Limb (tissue), 2 donors: ENCODE data around the gene SEMA5B.

Source experiments
- DNase-seq, 2 donors: peaks; one replicate each; pipeline ENCODE4 v3.0.0-alpha.2; 2016; ENCODE audit errors: extremely low spot score in 2 of 2

SEMA5B gene

DNA sequence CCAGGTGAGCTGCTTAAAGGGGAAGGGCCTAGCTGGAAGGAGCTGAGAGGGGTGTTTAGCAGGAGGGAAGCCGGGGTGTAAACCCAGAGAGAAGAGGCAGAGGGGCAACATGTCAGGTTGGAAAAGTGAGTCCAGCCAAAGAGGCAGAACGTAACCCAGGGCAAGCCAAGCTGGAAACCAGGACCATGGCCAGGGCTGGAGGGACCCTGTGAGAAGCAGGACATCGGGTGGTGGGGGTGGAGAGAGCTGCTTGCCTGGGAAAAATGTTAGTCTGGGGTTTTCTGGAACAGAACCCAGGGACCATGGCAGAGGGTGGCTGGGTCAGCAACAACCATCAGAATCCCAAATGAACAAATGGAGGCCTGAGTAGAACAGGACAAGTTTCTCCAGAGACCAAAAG, 32.6 kb downstream of the SEMA5B start:
- no peak for DNase-seq

DNA sequence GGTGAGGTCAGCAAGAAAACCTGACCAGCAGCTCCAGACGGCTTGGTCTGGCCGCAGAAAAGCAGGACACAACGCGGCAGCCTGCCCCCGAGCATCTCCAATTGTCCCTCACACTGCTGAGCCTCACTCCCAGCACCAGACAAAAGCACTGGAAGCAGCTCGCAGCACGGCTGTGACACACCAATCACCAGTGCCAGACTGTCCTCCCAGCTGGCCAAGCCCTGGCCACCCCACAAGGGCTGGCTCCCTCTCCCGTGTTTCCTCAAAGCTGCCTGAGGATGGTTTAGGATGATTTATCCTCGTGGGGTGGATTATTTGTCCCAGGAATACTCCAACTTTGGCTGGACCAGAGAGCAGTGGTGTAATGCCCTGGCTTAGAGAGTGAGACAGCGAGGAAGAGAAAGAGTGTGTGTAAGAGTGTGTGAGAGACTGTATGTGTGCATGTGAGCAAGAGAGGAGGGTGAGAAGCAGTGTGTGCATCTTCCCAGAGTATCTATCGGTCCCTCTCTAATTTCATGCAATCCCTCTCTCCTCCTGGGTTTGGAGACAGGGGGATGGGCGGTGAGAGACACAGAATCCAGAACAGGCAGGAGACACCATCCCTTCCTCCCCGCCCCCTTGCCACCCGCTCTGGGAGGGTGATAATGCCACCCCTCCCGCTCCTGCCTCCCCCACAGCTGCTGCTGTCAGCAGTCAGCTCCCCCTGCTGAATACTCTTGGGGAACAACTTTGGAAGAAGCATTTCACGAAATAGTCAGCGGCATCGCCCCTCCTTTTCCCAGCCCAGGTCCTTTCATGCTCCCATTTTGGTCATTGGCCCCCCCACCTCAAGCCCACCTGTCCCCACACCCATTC, 34.2 kb downstream of the SEMA5B start:
- DNase-seq, result no peak

DNA sequence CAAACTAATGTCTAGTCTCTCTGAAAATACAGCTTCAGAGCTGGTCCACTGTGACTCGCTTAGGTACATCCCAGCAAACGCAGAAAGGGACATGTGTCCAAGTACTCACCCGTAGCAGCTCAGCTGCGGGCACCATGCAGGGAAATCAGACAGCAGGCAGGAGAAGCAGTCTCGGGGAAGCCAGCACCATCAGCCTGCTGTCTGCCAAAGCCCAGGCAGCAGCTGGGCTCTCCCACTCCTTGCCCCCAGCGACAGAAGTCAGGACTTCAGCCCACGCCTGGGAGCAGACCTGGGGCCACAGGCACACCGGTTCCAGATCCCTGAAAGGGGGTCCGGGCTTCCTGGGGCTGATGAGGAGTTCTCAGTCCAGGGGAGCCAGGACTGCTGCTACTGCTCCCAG, 34.9 kb downstream of the SEMA5B start:
- no peak for DNase-seq

DNA sequence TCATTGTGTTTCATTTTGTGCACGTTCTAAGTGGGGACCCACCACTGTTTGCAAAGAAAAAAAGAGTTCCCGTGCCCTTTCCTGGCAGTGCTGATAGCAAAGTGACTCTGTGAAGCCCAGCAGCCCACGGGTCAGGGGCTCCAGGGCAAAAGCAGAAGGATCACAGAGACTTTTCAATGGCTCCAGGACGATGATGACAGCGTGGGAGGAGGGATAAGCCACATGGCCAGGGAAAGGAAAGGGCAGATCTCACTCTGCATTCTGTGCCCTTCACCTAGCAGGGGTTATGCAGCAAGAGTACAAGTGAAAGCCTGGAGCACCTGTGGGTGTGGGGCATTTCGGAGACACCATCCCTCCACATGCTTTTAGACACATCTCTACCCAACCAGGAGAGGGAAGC, 35.4 kb downstream of the SEMA5B start:
- no peak for DNase-seq

DNA sequence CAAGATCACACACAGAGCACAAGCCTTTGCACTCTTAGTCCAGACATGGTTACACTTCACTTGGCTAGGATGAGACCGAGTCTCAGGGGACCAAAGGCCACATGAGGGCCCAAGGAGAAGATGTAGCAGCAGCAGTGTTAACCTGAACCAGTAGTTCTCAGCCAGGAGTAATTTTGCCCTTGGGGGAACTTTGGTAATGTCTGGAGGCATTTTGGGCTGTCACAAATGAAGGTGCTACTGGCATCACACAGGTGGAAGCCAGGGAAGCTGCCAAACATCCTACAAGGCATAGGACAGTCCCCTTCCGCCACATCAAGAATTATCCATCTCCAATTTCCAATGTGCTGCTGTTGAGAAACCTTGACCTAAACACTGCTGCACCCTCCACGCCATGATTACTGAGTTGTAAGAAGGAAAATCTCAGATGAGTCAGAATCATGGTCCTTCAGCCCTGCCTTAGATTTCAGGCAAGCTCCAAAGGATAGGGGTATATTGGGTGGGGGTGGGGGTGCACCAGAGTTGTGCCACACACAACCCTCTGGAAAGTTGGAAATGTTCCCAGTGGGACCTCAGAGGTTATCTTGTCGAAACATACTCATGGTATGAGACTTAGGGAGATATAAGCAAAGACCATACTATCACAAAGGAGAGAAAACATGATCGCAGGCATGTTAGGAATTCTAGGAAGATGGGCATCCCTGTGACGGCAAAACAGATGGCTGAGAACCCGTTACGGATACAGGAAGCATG, 36.2 kb downstream of the SEMA5B start:
- DNase-seq, result no peak

DNA sequence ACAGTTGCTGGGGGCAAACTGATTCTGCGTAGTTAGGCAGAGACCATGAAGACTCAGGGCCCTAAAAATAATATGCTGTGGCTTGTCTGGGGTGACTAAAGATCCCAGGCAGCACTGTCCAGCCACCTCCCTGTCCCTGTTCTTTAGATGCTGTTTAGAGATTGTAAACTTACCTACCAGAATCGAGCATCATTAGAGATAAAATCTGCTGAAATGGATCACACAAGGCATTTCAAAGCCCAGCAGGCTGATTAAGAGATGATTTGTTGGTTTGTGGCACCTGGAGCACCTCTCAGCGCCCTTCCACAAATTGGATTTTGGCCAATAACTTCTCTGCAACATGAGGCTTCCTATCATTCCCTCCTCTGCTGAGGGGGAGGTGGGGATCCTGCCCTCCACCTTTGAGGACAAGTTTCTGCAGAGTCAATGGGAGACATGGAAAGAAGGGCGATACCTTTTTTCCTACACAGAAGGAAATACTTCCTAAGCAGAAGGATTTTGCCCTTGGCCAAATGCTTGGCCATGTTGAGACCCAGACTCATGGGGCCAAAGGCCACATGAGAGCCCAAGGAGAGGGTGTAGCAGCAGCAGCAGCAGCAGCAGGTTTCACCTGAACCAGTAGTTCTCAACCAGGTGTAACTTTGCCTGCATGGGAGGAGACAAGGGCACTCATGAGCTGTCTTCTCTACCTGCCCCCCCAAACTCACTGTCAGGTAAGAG, 37.5 kb downstream of the SEMA5B start:
- no peak for DNase-seq

DNA sequence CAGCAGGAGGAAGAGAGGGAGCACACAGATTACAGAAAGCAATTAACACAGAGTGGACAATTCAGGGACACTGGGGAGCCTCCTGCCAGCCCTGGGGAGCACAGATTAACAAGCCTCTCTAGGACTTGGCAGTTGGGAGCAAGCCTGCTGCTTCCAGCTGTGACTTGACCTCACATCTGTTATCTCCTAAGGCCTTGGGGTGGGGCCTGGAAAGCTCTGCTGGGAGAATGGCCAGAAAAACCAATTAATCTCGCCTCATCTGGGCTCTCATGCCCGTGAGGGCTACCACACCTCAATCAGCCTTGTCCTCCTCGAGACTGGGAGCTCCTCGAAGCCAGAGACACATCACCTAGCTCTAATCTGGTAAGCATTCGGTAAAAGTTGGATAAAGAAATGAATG, 39.1 kb downstream of the SEMA5B start:
- DNase-seq, result no peak

DNA sequence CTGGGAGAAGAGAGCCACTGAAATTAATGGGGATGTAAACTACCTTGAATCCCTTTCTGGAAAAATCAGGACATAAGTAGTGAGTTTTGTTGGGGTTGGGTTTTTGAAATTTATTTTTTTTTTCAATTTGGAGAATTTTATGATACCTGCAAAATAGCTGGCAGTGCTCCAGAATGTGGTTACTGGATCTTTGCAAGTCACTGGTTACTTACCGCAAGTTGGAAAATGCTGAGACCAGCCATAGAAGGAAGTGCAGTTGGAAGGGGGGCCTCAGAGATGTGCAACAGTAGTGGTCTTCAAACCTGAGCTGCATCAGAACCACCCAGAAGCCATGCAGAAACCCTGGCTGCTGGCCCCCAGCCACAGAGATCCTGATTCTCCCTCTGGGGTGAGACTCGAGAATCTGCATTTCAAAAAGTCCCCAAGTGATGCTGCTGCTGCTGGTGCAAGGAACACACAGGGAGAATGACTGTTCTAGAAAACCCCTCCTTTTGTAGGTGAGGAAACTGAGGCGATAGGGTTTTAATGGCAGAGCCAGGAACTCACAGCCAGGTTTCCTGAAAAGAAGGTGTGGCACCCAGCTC, 39.7 kb downstream of the SEMA5B start:
- no peak for DNase-seq

DNA sequence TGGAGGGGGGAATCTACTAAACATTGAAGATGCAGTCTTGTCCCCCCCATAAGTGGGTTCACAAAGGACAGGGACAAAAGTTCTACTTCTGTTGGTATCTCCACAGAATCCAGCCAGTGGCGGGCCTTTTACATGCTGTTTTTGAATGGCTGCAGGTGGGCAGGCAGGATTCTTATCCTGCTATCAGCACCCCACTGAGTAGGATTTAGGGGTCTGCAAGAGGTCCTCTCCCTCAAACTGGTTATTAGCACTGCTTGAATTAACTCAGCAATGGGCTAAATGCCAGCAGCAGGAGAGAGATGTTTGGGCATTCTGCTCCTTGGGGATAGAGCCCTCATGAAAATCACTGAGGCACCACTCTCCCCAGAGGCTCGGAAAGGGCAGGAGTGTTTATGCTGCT, 40.3 kb downstream of the SEMA5B start:
- no peak for DNase-seq

DNA sequence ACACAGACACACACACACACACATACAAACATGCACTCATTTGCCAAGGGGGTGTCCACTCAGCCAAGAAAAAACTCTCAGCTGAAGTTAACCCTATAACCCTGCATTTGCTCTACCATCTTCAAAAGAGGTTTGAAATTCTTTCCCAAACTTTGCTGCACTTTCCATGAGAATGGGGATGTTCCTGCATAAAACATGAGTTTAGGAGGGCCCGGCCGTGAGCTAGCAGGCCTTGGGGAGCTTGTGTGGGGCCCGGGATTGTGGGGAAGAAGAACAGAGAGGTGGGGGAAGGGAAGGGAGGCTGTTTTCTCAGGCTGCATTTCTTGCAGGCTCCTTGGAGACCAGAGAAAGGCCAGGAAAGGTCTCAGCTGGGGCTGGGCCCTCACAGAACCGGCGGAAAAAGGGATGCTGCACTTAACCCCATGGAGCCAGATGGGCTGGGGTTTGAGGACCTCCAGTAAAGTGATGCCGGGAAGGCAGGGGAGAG, 40.8 kb downstream of the SEMA5B start:
- no peak for DNase-seq

DNA sequence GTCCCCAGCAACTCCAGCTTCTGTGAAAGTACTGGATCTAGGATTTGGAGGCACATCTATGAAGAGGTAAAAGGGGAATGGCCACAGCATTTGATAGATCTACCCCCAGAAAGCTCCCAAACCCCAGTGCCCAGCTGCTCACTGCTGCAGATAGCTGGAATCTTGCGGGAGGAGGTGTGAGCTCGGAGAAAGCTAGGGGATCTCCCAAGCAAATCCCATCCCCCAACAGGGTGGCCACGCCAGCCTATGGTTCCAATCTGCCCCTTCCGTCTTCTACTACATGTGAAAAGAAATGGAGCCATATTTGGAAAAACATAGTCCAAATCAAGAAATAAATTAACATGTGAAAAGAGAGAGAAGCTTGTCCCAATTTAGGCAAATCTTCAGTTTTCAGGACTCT, 42.0 kb downstream of the SEMA5B start:
- DNase-seq, result no peak

DNA sequence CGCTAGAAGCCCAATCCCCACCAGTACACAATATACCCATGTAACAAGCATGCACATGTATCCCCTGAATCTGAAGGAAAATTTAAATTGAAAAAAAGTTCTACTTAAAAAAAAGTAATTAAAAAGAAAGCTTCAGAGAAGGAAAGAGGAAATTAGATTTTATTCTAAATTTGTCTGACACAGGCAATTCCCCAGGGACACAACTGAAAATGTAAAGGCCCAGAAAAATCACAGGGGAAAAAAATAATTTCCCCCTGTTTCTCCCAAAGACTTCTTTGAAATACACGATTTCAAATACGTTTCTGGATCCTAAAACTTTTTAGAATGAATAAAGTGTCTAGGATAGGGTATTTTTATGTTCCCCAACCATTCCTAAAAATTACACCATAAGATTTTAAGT, 42.9 kb downstream of the SEMA5B start:
- no peak for DNase-seq

DNA sequence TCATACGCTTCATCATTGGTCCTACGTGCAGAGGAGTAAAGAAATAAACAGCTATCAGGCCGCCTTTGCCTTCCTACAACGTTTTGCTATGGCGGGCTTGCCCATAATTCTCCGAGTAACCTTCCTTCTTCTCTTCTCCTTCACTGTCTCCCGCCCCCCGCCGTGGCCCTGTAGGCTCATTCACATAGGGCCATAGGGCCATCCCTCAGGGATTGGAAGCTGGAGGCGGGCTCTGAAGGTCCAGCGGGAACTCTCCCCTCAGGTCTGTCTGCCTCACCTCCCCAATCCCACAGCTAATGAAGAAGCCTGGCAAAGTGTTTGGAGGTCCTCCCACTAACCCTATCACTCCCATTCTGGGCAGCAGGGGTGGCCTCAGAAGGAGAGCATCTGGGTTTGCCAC, 43.6 kb downstream of the SEMA5B start:
- DNase-seq, result no peak

DNA sequence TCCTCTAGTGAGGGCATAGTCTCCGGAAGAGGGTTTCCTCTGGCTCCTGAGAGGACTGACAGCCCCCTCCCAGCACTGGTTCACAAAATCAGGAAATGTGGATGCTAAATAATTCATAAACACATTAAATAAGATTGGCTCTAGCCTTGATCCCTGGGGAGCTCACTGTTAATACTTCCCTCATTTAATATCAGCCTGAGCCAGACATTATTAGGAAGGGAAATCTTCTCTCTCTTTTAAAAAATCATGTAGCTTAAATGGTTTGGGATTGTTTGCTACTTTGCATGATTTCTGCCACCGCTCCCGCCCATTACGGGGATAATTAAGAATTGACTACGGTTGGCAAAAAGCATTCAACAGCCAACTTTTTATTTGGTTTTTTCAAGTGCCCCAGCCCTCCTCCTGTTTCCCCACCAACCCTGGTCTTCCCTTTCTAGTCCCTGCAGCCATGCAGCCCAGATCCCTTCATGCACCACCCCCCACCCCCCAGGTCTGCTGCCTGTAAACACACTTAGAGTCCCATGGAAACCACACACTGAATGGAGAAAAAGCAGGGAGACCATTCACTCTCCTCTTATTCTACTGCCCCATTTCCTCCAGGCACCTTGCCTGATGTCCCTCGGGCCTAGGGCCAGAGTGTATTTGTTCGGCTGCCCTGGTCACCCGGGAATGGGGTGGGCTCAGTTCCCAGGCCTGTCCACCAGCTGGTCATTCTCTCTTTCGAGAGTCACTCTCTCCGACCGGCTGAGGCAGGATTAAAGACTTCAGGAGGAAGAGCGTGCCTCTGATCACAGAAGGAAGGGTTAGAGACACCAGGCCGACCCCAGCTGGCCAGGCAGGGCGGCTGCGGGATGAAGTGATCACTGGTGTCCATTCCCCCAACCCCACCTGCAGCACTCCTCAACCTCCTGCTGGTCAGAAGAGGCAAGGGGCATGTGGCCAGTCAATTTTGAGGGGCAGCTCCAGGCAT, 45.1 kb downstream of the SEMA5B start:
- peak in 1 of 2 donors; percentile 45 for DNase-seq

DNA sequence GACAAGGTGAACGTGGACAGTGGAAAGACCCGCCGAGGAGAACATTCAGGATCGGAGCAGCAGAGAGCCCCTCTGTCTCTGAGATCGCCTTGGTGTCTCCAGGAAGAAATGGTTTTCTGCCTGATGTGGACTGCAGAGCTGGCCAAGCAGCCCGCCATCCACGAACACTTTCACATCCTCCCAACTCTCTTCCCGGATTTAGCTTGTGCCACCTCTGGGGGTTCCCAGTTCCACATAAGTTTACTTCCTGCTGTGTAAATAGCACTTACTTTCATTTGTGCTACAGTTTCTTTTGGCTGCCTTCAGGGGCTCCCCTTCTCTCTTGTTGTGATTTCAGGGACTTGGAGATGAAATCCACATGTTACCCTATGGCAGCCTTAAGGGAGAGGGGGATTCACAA, 48.4 kb downstream of the SEMA5B start:
- no peak for DNase-seq

DNA sequence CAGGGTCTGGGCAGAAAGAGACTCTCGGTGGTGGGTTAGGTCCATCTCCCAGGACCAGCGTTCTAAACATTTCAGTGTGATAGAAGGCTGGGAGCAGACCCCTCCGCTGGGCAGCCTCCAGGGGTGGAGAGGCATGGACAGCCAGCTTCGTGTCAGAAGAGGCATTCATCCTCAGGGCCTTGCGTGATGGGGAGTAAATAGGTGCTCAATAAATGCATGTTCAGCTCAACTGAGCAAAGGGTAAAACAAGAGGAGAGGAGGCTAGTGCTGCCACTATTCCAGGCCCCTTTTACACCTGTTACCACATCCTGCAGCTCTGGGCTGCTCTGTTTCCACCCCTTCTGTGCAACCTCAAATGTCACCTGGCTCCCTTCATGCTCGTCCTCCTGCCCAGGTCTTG, 49.0 kb downstream of the SEMA5B start:
- DNase-seq, result no peak

DNA sequence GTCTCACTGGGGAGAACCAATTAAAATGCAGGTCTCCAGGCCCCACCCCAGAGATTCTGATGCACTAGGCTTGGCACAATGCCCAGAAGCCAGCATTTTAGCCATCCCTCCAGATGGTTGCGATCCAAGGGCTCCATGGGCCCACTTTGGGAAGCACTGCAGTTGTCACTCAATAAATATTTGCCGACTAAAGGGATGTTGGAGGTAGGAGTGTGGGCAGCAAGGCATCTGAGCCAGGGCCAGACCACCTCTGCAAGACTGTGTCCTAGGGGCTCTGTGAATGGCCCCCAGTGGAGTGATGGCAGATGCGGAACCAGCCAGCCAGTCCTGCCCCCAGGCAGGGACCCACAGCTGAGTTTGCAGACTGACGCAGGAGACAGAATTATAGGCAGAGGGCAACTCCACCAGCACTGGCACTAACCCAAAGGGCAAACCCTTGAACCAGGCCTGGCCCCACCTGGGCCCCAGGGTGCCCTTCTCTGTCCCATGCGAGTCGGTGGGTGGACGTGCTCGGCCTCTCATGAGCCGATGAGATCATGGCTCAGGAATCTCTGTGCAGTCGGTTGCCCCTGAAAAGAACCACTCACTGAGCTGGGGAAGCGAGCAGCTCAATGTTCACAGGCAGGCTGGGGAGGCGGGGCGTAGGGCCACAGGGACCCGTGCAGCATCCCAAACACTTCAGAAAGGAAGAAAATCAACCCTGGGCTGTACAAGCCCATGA, 49.7 kb downstream of the SEMA5B start:
- peak; percentile 65 to 73 for DNase-seq

DNA sequence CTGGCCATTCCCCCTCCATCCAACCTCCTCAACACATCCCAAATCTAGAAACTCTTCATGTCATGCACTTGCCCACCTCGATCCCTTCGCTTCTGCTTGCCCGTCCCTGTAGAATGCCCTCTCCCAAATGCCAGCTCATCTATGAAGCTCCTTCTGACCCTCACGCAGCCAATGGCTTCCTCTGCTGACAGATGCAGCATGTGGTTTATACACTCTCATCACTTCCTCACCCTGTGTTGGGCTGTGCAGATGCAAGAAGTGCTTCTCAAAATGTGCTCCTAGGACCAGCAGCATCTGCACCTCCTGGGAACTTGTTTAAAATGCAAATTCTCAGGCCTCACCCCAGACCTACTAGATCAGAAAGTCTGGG, 51.7 kb downstream of the SEMA5B start:
- no peak for DNase-seq

DNA sequence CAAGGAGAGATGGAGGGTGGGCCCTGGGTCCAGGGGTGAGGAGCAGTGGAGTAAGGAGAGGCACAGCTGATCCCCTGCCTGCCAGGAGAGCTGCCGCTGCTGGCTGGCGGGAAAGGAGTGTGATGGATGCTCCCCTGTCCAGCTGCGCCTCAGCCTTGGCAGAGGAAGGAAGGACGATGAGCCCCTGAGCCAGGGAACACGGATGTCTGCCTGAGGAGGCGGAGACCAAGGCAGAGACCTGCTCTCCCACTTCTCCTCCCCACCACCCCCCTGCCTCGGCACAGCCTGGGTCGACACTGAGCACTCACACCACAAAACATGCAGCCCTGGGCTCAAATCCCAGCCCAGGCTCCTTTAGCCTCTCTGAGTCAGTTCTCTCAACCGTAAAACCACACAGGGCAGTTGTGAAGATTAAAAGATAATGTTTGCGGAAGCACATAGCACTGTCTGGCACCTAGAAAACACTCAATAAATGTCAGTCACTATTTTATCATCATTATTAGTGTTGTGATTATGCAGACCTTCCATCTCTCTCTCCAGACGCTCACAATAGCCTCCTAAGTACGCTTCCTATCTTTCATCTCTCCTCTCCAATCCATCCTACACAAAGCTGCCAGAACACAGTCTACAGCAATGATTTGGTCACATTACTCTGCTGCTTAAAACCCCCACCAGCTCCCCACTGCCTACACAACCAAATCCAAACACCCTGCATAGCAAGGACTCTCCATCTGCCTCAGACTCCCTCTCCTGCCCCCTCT, 52.2 kb downstream of the SEMA5B start:
- peak; percentile 14 to 65 for DNase-seq
